Lung (tissue), 12 donors: Measurements from ENCODE around the gene NRG2. TPM values are rescaled to one million over a fixed set of nuclear protein-coding genes. Genes with fewer than 3 reads are reported as not detected.

ENCODE experiments used
- ATAC-seq: fragments of 200-7000 bp; cut with Tn5 transposase; one replicate; pipeline ENCODE4 v1.9.1; 2020; ENCODE audit warnings: moderate number of reproducible peaks; ENCODE audit not compliant: insufficient read depth, low FRiP score
- DNase-seq, 3 donors: peaks; one replicate each; pipeline ENCODE4 v3.0.0-alpha.2; 2013 to 2017
- H3K27ac ChIP-seq, 2 donors: one replicate each; pipeline ENCODE4 v1.5.1; 2013; ENCODE audit warnings: mild to moderate bottlenecking in 2 of 2, moderate library complexity in 2 of 2, control low read depth in 1 of 2, inconsistent platforms in 1 of 2, low read depth in 1 of 2, low read length in 1 of 2
- H3K27me3 ChIP-seq, 3 donors: one replicate each; pipeline ENCODE4 v1.5.1; 2013; ENCODE audit warnings: low read length in 2 of 3; ENCODE audit not compliant: control insufficient read depth in 3 of 3, insufficient read depth in 3 of 3
- H3K36me3 ChIP-seq, 4 donors: one replicate each; pipeline ENCODE4 v1.5.1; 2013; ENCODE audit warnings: low read length in 4 of 4, mild to moderate bottlenecking in 1 of 4, moderate library complexity in 1 of 4; ENCODE audit not compliant: control insufficient read depth in 4 of 4, insufficient read depth in 4 of 4
- H3K4me1 ChIP-seq, 5 donors: one replicate each; pipeline ENCODE4 v1.5.1; 2013; ENCODE audit warnings: low read length in 5 of 5, mild to moderate bottlenecking in 2 of 5, moderate library complexity in 1 of 5; ENCODE audit not compliant: control insufficient read depth in 5 of 5, insufficient read depth in 5 of 5
- H3K4me3 ChIP-seq: one replicate; pipeline ENCODE4 v1.5.1; 2013; ENCODE audit warnings: mild to moderate bottlenecking, control low read depth, moderate library complexity
- H3K9ac ChIP-seq, 2 donors: one replicate each; pipeline ENCODE4 v1.5.1; 2013; ENCODE audit warnings: low read length in 2 of 2, control low read depth in 1 of 2; ENCODE audit not compliant: insufficient read depth in 1 of 2
- H3K9me3 ChIP-seq, 4 donors: one replicate each; pipeline ENCODE4 v1.5.1; 2013; ENCODE audit warnings: low read length in 3 of 4, mild to moderate bottlenecking in 1 of 4, moderate library complexity in 1 of 4; ENCODE audit not compliant: control insufficient read depth in 4 of 4, insufficient read depth in 3 of 4
- CTCF ChIP-seq: IDR thresholded peaks from 2 replicates; pipeline ENCODE4 v1.5.1; 2012; ENCODE audit warnings: mild to moderate bottlenecking; ENCODE audit errors: control extremely low read depth, extremely low read depth
- WGBS, 2 donors: extraction: QIAGEN DNeasy Blood & Tissue Kit; methylation state at CpG; one replicate each; pipeline ENCODE4 v1.1.7; 2013; 5-methylcytosine and 5-hydroxymethylcytosine counted together
- polyA plus RNA-seq, 2 donors: library from polyadenylated mRNA; stranded (reverse); fragments of 200-250 nt; gene quantifications; one replicate each; pipeline ENCODE4 v1.2.1, GENCODE V29; 2013
- total RNA-seq, 2 donors: library from RNA; depleted of rRNA in 1 of 2; stranded (reverse); fragments of >200 nt in 1 of 2; gene quantifications; one replicate each; pipeline ENCODE4 v1.2.1, GENCODE V29; 2014 to 2021
- donor health status: control.
- donor health status: control.
- donor health status: Bipolar disorder and iron deficiency.
- donor health status: healthy.
- donor health status: DM: yes; HTN: yes; CAD: no.

Gene NRG2
- total and polyA plus RNA-seq, 4 donors, result 0.41 to 3.0 (median 1.0) TPM

- Histone ChIP-seq H3K27ac (no peak overlapping the region), H3K36me3 (no peaks in the 10 kb centered on the region), H3K4me3 (no peak overlapping the region), H3K9ac (no peak overlapping the region), H3K4me1 (no peaks in the 10 kb centered on the region), H3K27me3 (peaks cover 0 to 6% (median 0%) of the 10 kb centered on the region in 3 donors), H3K9me3 (peaks cover 0 to 3% (median 0%) of the 10 kb centered on the region in 4 donors)
- TF ChIP-seq CTCF, result no peak
- ATAC-seq (no peak), DNase-seq (peak in 1 of 3 donors; percentile 5)
- 81 to 82% methylated on average over 8 of the region's 8 CpGs for WGBS, 2 donors
These were observed 214.7 kb downstream of the NRG2 start for GRCh38 chr5:139828207-139828895.

DNA sequence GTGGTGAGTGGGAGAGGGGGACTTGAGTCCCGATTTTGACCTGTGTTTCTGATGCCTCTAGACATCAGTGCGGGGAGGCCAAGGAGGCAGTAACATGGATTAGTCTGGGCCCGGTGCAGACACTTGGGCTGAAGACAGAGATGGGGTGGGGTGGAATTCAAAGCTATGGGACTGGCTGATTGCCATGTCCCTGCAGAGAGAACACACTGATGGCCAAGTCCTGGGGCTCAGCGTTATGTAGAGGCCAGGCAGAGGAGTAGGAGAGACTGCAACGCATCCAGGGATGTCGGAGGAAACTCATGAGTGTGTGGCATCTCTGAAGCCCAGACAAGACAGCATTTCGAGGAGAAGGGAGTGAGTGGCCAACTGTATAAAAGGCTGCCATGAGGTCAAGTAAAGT lies 217.4 kb downstream of the NRG2 start:
- no peak overlapping the region for H3K27ac ChIP-seq
- no peak overlapping the region for H3K9ac ChIP-seq
- no peaks in the 10 kb centered on the region for H3K36me3 ChIP-seq
- H3K4me3 ChIP-seq, result no peak overlapping the region
- DNase-seq (peak in 1 of 3 donors; percentile 9), ATAC-seq (no peak)
- H3K9me3 ChIP-seq, result no peaks in the 10 kb centered on the region
- WGBS, 2 donors, result 88 to 90% methylated on average over 7 of the region's 7 CpGs
- no peaks in the 10 kb centered on the region for H3K27me3 ChIP-seq
- TF ChIP-seq CTCF, result no peak
- H3K4me1 ChIP-seq, result no peaks in the 10 kb centered on the region

- Histone ChIP-seq H3K4me3 (no peak overlapping the region), H3K27ac (no peak overlapping the region), H3K9me3 (peaks cover 0 to 5% (median 0%) of the 10 kb centered on the region in 4 donors), H3K4me1 (no peaks in the 10 kb centered on the region), H3K27me3 (no peaks in the 10 kb centered on the region), H3K36me3 (no peaks in the 10 kb centered on the region), H3K9ac (no peak overlapping the region)
- ATAC-seq (no peak), DNase-seq (peak; percentile 8 to 31 (median 21))
- 85 to 87% methylated on average over 7 of the region's 7 CpGs for WGBS, 2 donors
- TF ChIP-seq CTCF, result no peak
These were observed 219.2 kb downstream of the NRG2 start for GRCh38 chr5:139823757-139824355.
